ENCODE measurements around the gene RELT.
A peak's percentile ranks its signal among the peaks of the same experiment; 100 is the strongest.

The RELT gene

GRCh38 chr11:73393479-73394415, 17.5 kb downstream of the RELT start:
- peak; percentile 76 for DNase-seq

- no peak for DNase-seq
Observed at GRCh38 chr11:73394416-73395296, 18.5 kb downstream of the RELT start.

- DNase-seq: no peak
Observed at GRCh38 chr11:73395297-73396208, 19.4 kb downstream of the RELT start.

GRCh38 chr11:73396251-73396930, 20.2 kb downstream of the RELT start:
- DNase-seq: no peak

- no peak for DNase-seq
Observed at GRCh38 chr11:73396985-73397384, 20.8 kb downstream of the RELT start.

GRCh38 chr11:73397468-73398131, 21.4 kb downstream of the RELT start:
- no peak for DNase-seq

- no peak for DNase-seq
Observed at GRCh38 chr11:73398132-73398526, 21.9 kb downstream of the RELT start.

GRCh38 chr11:73398721-73399120, 22.5 kb downstream of the RELT start:
- no peak for DNase-seq

- no peak for DNase-seq
Observed at GRCh38 chr11:73399159-73399590, 23.0 kb downstream of the RELT start.

GRCh38 chr11:73399636-73400035, 23.4 kb downstream of the RELT start:
- DNase-seq: no peak

- no peak for DNase-seq
Observed at GRCh38 chr11:73400293-73400692, 24.1 kb downstream of the RELT start.

- DNase-seq: no peak
Observed at GRCh38 chr11:73401217-73401923, 25.2 kb downstream of the RELT start.

GRCh38 chr11:73401924-73402833, 26.0 kb downstream of the RELT start:
- no peak for DNase-seq

- peak; percentile 21 for DNase-seq
Observed at GRCh38 chr11:73402834-73403185, 26.6 kb downstream of the RELT start.

GRCh38 chr11:73403541-73403940, 27.3 kb downstream of the RELT start:
- no peak for DNase-seq

- no peak for DNase-seq
Observed at GRCh38 chr11:73404048-73404447, 27.8 kb downstream of the RELT start.

- DNase-seq: no peak
Observed at GRCh38 chr11:73404506-73405145, 28.4 kb downstream of the RELT start.

- no peak for DNase-seq
Observed at GRCh38 chr11:73405146-73405510, 28.9 kb downstream of the RELT start.

- DNase-seq: no peak
Observed at GRCh38 chr11:73406131-73406530, 29.9 kb downstream of the RELT start.

Measured in CD4-positive, alpha-beta T cell treated with Interleukin-17A for 4 hours (primary cell).